Neural cell (in vitro differentiated cells): ENCODE data around the gene MRPL38. TPM values are rescaled to one million over a fixed set of nuclear protein-coding genes. Genes with fewer than 3 reads are reported as not detected.

Source experiments
- H2AFZ ChIP-seq: fragments of 200-600, 300-800 bp; sonication (generic), shearing (Covaris generic); 2 replicates; pipeline ENCODE4 v1.6.0; 2014; ENCODE audit warnings: low read depth, mild to moderate bottlenecking, antibody characterized with exemption, low read length, moderate library complexity
- H3F3A ChIP-seq: fragments of 200-600 bp; shearing (Covaris generic); 2 replicates; pipeline ENCODE4 v1.6.1; 2016; ENCODE audit warnings: mild to moderate bottlenecking, moderate library complexity, mixed read lengths, antibody characterized with exemption, low read length; ENCODE audit not compliant: insufficient read depth, poor library complexity, severe bottlenecking
- H3K27ac ChIP-seq: fragments of 200-600, 300-800 bp; sonication (generic), shearing (Covaris generic); 2 replicates; pipeline ENCODE4 v1.5.1; 2014; ENCODE audit warnings: mild to moderate bottlenecking, low read length, moderate library complexity
- H3K27me3 ChIP-seq: fragments of 300-800, 200-600 bp; sonication (generic), shearing (Covaris generic); 2 replicates; pipeline ENCODE4 v1.6.0; 2014; ENCODE audit warnings: mild to moderate bottlenecking, low read depth, low read length, moderate library complexity; ENCODE audit not compliant: insufficient read depth
- H3K36me3 ChIP-seq: fragments of 300-800, 200-600 bp; sonication (generic), shearing (Covaris generic); 2 replicates; pipeline ENCODE4 v1.5.1; 2014; ENCODE audit warnings: mild to moderate bottlenecking, antibody characterized with exemption, low read length, moderate library complexity; ENCODE audit not compliant: insufficient read depth
- H3K4me2 ChIP-seq: fragments of 300-800, 200-600 bp; sonication (generic), shearing (Covaris generic); 2 replicates; pipeline ENCODE4 v1.6.0; 2014; ENCODE audit warnings: mild to moderate bottlenecking, low read length
- H3K4me3 ChIP-seq: fragments of 300-800, 200-600 bp; sonication (generic), shearing (Covaris generic); 2 replicates; pipeline ENCODE4 v1.5.1; 2014; ENCODE audit warnings: mild to moderate bottlenecking, low read length, moderate library complexity
- H3K79me2 ChIP-seq: fragments of 200-600 bp; shearing (Covaris generic); replicated peaks from 2 replicates; pipeline ENCODE4 v1.6.0; 2014; ENCODE audit warnings: mild to moderate bottlenecking, low read length, moderate library complexity; ENCODE audit not compliant: insufficient read depth
- H3K9ac ChIP-seq: fragments of 300-800, 200-600 bp; sonication (generic), shearing (Covaris generic); 2 replicates; pipeline ENCODE4 v1.6.1; 2016; ENCODE audit warnings: mild to moderate bottlenecking, low read length, mixed read lengths
- H3K9me2 ChIP-seq: fragments of 200-600 bp; shearing (Covaris generic); 2 replicates; pipeline ENCODE4 v1.6.1; 2016; ENCODE audit warnings: mild to moderate bottlenecking, low read length, mixed read lengths; ENCODE audit not compliant: insufficient read depth
- H3K9me3 ChIP-seq: fragments of 200-600, 300-800 bp; sonication (generic), shearing (Covaris generic); 2 replicates; pipeline ENCODE4 v1.6.1; 2016; ENCODE audit warnings: mild to moderate bottlenecking, mixed run types, low read length, moderate library complexity, mixed read lengths
- H4K20me1 ChIP-seq: fragments of 200-600 bp; shearing (Covaris generic); 2 replicates; pipeline ENCODE4 v1.6.1; 2016; ENCODE audit warnings: mild to moderate bottlenecking, mixed run types; ENCODE audit not compliant: insufficient read depth
- EP300 ChIP-seq: fragments of 450-650 bp; conservative IDR thresholded peaks from 2 replicates; pipeline ENCODE4 v1.6.1; 2014; ENCODE audit warnings: antibody characterized with exemption, mild to moderate bottlenecking, moderate library complexity; ENCODE audit not compliant: poor library complexity, severe bottlenecking
- EZH2 ChIP-seq: fragments of 200-600, 300-800 bp; shearing (Covaris generic), sonication (generic); IDR thresholded peaks from 2 replicates; pipeline ENCODE4 v1.6.1; 2014; ENCODE audit warnings: antibody characterized with exemption, low read length, borderline replicate concordance, mild to moderate bottlenecking; ENCODE audit not compliant: insufficient read depth, poor library complexity, severe bottlenecking
- MXI1 ChIP-seq: fragments of 450-650 bp; conservative IDR thresholded peaks from 2 replicates; pipeline ENCODE4 v1.6.1; 2014; ENCODE audit warnings: antibody characterized with exemption, mild to moderate bottlenecking; ENCODE audit not compliant: poor library complexity, severe bottlenecking
- POLR2AphosphoS5 ChIP-seq: IDR thresholded peaks from 2 replicates; pipeline ENCODE4 v1.6.1; 2012
- RAD21 ChIP-seq: fragments of 450-650 bp; conservative IDR thresholded peaks from 2 replicates; pipeline ENCODE4 v1.6.1; 2014; ENCODE audit warnings: antibody characterized with exemption, mild to moderate bottlenecking, moderate library complexity
- SMC3 ChIP-seq: fragments of 450-650 bp; conservative IDR thresholded peaks from 2 replicates; pipeline ENCODE4 v1.6.1; 2014; ENCODE audit warnings: antibody characterized with exemption, mild to moderate bottlenecking, moderate library complexity; ENCODE audit not compliant: poor library complexity
- TAF1 ChIP-seq: IDR thresholded peaks from 2 replicates; pipeline ENCODE4 v1.6.1; 2012; ENCODE audit warnings: low read depth
- polyA plus RNA-seq: library from polyadenylated mRNA; depleted of rRNA; stranded (reverse); fragments of >200 nt; gene quantifications from 2 replicates; pipeline ENCODE4 v1.2.3, GENCODE V29; 2014
- TF ChIP-seq, protein P1 (sequence below): IDR thresholded peaks from 2 replicates; pipeline ENCODE4 v1.6.1; 2012; ENCODE audit warnings: borderline replicate concordance
- TF ChIP-seq, protein P2 (sequence below): fragments of 450-650 bp; IDR thresholded peaks from 2 replicates; pipeline ENCODE4 v1.5.1; 2014; ENCODE audit warnings: antibody characterized with exemption, mild to moderate bottlenecking, moderate library complexity; ENCODE audit not compliant: poor library complexity, severe bottlenecking

Gene MRPL38
- polyA plus RNA-seq, 1 donor from 2014 or later: 91.2 TPM

DNA sequence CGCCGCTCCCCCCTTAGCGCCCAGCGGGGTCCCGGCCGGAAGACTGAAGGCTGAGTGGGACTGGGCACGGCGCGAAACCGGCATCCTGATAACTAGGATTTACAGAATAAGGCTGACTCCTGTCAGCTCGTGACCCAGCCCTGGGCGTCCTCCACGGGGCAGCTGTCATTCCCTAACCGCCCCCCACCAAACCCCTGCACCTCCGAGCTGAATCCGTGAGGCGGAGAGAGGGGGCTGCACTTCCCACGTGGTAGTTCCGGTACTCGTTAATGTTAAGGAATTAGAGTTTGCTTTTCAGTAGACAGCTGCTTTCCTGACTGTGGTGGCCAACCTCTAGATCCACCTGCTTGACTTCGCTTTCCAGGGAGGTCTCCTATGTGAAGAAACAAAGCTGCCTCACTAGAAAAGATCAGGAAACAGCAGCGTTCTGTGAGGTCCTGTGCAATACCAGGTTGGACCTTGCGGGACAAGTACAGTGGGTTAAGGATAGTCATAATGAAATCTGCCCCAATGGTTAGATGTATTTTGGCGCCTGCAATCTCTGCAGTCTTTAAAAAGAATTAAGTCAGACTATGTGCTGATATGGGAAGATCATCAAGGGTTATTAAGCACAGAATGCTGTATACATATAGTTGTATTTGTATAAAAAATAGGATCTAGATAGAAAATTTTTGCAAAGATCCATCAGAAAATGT, 48.5 kb downstream of the MRPL38 start:
- peak overlapping the region; percentile 99 for H3K4me2 ChIP-seq
- no peaks in the 10 kb centered on the region for H3K36me3 ChIP-seq
- no peaks in the 10 kb centered on the region for H4K20me1 ChIP-seq
- H3K27ac ChIP-seq: peak overlapping the region; percentile 86
- H3K79me2 ChIP-seq: peaks cover 10% of the 10 kb centered on the region
- H3K27me3 ChIP-seq: no peaks in the 10 kb centered on the region
- no peaks in the 10 kb centered on the region for H3K9me3 ChIP-seq
- H3K9me2 ChIP-seq: no peaks in the 10 kb centered on the region
- TF ChIP-seq MXI1 (peak; percentile 93), EZH2 (no peak)
- TF ChIP-seq, protein P1, sequence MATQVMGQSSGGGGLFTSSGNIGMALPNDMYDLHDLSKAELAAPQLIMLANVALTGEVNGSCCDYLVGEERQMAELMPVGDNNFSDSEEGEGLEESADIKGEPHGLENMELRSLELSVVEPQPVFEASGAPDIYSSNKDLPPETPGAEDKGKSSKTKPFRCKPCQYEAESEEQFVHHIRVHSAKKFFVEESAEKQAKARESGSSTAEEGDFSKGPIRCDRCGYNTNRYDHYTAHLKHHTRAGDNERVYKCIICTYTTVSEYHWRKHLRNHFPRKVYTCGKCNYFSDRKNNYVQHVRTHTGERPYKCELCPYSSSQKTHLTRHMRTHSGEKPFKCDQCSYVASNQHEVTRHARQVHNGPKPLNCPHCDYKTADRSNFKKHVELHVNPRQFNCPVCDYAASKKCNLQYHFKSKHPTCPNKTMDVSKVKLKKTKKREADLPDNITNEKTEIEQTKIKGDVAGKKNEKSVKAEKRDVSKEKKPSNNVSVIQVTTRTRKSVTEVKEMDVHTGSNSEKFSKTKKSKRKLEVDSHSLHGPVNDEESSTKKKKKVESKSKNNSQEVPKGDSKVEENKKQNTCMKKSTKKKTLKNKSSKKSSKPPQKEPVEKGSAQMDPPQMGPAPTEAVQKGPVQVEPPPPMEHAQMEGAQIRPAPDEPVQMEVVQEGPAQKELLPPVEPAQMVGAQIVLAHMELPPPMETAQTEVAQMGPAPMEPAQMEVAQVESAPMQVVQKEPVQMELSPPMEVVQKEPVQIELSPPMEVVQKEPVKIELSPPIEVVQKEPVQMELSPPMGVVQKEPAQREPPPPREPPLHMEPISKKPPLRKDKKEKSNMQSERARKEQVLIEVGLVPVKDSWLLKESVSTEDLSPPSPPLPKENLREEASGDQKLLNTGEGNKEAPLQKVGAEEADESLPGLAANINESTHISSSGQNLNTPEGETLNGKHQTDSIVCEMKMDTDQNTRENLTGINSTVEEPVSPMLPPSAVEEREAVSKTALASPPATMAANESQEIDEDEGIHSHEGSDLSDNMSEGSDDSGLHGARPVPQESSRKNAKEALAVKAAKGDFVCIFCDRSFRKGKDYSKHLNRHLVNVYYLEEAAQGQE: no peak
- TF ChIP-seq, protein P2, sequence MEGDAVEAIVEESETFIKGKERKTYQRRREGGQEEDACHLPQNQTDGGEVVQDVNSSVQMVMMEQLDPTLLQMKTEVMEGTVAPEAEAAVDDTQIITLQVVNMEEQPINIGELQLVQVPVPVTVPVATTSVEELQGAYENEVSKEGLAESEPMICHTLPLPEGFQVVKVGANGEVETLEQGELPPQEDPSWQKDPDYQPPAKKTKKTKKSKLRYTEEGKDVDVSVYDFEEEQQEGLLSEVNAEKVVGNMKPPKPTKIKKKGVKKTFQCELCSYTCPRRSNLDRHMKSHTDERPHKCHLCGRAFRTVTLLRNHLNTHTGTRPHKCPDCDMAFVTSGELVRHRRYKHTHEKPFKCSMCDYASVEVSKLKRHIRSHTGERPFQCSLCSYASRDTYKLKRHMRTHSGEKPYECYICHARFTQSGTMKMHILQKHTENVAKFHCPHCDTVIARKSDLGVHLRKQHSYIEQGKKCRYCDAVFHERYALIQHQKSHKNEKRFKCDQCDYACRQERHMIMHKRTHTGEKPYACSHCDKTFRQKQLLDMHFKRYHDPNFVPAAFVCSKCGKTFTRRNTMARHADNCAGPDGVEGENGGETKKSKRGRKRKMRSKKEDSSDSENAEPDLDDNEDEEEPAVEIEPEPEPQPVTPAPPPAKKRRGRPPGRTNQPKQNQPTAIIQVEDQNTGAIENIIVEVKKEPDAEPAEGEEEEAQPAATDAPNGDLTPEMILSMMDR: peak; percentile 49
- H3F3A ChIP-seq: peaks cover 8% of the 10 kb centered on the region
- peak overlapping the region; percentile 91 for H3K4me3 ChIP-seq
- H3K9ac ChIP-seq: peak overlapping the region; percentile 82
- peak overlapping the region; percentile 65 for H2AFZ ChIP-seq

DNA sequence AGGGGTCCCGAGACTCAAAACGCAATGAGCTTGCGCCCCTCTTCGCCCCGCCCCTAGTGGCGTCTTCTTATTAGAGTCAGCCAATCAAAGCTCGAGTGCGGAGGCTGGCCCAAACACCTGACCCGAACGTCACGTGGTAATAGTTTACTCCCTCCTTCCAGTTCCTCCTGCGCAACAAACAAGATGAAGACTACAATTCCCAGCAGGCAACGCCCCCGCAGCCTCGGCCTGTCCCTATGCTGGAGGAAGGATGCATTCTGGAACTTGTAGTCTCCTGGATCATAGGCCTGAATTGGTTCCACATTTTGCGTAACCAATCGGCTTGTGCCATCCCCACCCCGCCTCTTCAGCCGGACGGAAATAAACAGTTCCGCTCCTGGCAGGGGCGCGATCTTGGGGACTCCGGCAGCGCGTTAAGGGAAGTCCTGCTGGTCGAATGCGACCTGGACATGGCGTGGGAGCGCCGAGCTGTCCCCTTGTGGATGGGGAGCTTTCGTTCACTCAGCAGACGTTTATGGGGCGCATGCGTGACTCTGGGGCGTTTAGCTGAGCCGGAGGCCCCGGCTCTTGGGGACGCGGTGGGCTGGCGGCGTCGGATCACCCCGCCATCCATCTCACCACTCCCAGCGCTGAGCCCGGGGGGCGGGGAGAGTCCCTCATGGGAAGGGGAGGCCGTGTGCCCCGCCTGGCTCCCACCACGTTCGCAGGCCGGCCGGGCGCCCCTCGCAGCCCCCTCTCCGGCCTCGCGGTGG, 49.2 kb downstream of the MRPL38 start, which contains the start of gene WBP2:
WBP2 (minus strand) TSS at position 26 of the 752 bp plus-strand sequence. CDS start 38 bp downstream, outside the sequence.
- H3K36me3 ChIP-seq: no peaks in the 10 kb centered on the region
- no peaks in the 10 kb centered on the region for H3K27me3 ChIP-seq
- peak within 1 kb of the TSS; percentile 91 for H3K4me3 ChIP-seq
- H3K9me3 ChIP-seq: no peaks in the 10 kb centered on the region
- peaks cover 8% of the 10 kb centered on the region for H3F3A ChIP-seq
- TF ChIP-seq, protein P1: peak; percentile 14
- TF ChIP-seq RAD21: peak; percentile 56
- no peak for TF ChIP-seq EP300
- peak; percentile 67 for TF ChIP-seq SMC3
- TF ChIP-seq TAF1: peak; percentile 38
- TF ChIP-seq, protein P2: peak; percentile 83
- no peak for TF ChIP-seq MXI1
- TF ChIP-seq POLR2AphosphoS5: peak; percentile 88
- no peak for TF ChIP-seq EZH2
- peak within 1 kb of the TSS; percentile 99 for H3K4me2 ChIP-seq
- peaks cover 10% of the 10 kb centered on the region for H3K79me2 ChIP-seq
- no peaks in the 10 kb centered on the region for H4K20me1 ChIP-seq
- peak within 1 kb of the TSS; percentile 86 for H3K27ac ChIP-seq
- peak within 1 kb of the TSS; percentile 82 for H3K9ac ChIP-seq
- peak within 1 kb of the TSS; percentile 65 for H2AFZ ChIP-seq
- H3K9me2 ChIP-seq: no peaks in the 10 kb centered on the region
